ENCODE results near the gene ASTN2.

- TF ChIP-seq, protein P1, sequence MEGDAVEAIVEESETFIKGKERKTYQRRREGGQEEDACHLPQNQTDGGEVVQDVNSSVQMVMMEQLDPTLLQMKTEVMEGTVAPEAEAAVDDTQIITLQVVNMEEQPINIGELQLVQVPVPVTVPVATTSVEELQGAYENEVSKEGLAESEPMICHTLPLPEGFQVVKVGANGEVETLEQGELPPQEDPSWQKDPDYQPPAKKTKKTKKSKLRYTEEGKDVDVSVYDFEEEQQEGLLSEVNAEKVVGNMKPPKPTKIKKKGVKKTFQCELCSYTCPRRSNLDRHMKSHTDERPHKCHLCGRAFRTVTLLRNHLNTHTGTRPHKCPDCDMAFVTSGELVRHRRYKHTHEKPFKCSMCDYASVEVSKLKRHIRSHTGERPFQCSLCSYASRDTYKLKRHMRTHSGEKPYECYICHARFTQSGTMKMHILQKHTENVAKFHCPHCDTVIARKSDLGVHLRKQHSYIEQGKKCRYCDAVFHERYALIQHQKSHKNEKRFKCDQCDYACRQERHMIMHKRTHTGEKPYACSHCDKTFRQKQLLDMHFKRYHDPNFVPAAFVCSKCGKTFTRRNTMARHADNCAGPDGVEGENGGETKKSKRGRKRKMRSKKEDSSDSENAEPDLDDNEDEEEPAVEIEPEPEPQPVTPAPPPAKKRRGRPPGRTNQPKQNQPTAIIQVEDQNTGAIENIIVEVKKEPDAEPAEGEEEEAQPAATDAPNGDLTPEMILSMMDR (IDR thresholded peaks at IDR 0.05), result no peak
- TF ChIP-seq RFX5 (IDR thresholded peaks at IDR 0.05) (no peak), JUNB (IDR thresholded peaks at IDR 0.05) (no peak), SREBF2 (IDR thresholded peaks at IDR 0.05) (no peak), NR3C1 (IDR thresholded peaks at IDR 0.05) (no peak), POLR2A (IDR thresholded peaks at IDR 0.05; ENCODE audit: low read length) (no peak), MYC (IDR thresholded peaks at IDR 0.05; ENCODE audit: borderline replicate concordance, low read length) (no peak)
- TF ChIP-seq, protein P2, sequence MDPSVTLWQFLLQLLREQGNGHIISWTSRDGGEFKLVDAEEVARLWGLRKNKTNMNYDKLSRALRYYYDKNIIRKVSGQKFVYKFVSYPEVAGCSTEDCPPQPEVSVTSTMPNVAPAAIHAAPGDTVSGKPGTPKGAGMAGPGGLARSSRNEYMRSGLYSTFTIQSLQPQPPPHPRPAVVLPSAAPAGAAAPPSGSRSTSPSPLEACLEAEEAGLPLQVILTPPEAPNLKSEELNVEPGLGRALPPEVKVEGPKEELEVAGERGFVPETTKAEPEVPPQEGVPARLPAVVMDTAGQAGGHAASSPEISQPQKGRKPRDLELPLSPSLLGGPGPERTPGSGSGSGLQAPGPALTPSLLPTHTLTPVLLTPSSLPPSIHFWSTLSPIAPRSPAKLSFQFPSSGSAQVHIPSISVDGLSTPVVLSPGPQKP (IDR thresholded peaks at IDR 0.05; ENCODE audit: low read depth, low read length), result no peak
These were observed 859.2 kb downstream of the ASTN2 start for GRCh38 chr9:116555556-116556155.
